H1 (cell line): Measurements from ENCODE around the gene CDC27.

Source experiments
- CEBPB ChIP-seq: IDR thresholded peaks from 2 replicates; pipeline ENCODE4 v1.6.1; 2012; ENCODE audit warnings: low read depth, low read length
- CHD2 ChIP-seq: IDR thresholded peaks from 2 replicates; pipeline ENCODE4 v1.6.1; 2012; ENCODE audit warnings: low read length, improper control_type of control experiment
- CTCF ChIP-seq, 3 experiments: IDR thresholded peaks; 1 replicate in 2 of 3; 2 replicates in 1 of 3; pipeline versions ENCODE4 v1.5.1 to v1.6.1; 2011; ENCODE audit warnings: low read length in 3 of 3, mild to moderate bottlenecking in 3 of 3, inconsistent platforms in 2 of 3, low read depth in 1 of 3, moderate library complexity in 1 of 3; ENCODE audit not compliant: insufficient read depth in 1 of 3; ENCODE audit errors: control extremely low read depth in 1 of 3

GRCh38 chr17:47117386-47117785 is 71.7 kb downstream of the CDC27 start:
- TF ChIP-seq CHD2 (no peak), CTCF (IDR thresholded peaks at IDR 0.05; ENCODE audit: control extremely low read depth in 1 of 3, insufficient read depth in 1 of 3, low read depth in 1 of 3, low read length in 3 of 3) (no peak), CEBPB (no peak)
